H9 (cell line): ENCODE data around the gene SLC6A2. TPM values are rescaled to one million over a fixed set of nuclear protein-coding genes. Genes with fewer than 3 reads are reported as not detected.

ENCODE experiments used
- DNase-seq: peaks from one replicate; pipeline ENCODE4 v3.0.0-alpha.2; 2017
- H2AFZ ChIP-seq: one replicate; pipeline ENCODE4 v1.6.1; 2013; ENCODE audit warnings: mild to moderate bottlenecking, low read length, control low read depth, moderate library complexity
- H2AK5ac ChIP-seq: 2 replicates; pipeline ENCODE4 v1.6.1; 2013; ENCODE audit warnings: low read length, control low read depth, mixed read lengths; ENCODE audit not compliant: insufficient read length
- H2BK120ac ChIP-seq: one replicate; pipeline ENCODE4 v1.6.1; 2013; ENCODE audit warnings: low read depth, mild to moderate bottlenecking, low read length, control low read depth, inconsistent platforms; ENCODE audit not compliant: poor library complexity, severe bottlenecking
- H2BK12ac ChIP-seq: 2 replicates; pipeline ENCODE4 v1.6.1; 2013; ENCODE audit warnings: low read length, control low read depth, mixed read lengths, low read depth; ENCODE audit not compliant: insufficient read length
- H2BK15ac ChIP-seq: 2 replicates; pipeline ENCODE4 v1.6.1; 2013; ENCODE audit warnings: low read depth, low read length, control low read depth
- H2BK20ac ChIP-seq: one replicate; pipeline ENCODE4 v1.6.1; 2013; ENCODE audit warnings: low read depth, mild to moderate bottlenecking, low read length, control low read depth, inconsistent platforms; ENCODE audit not compliant: poor library complexity, severe bottlenecking
- H2BK5ac ChIP-seq: 2 replicates; pipeline ENCODE4 v1.6.1; 2013; ENCODE audit warnings: low read length, control low read depth, mixed read lengths; ENCODE audit not compliant: insufficient read length
- H3K14ac ChIP-seq: 2 replicates; pipeline ENCODE4 v1.6.1; 2013; ENCODE audit warnings: low read length, control low read depth; ENCODE audit not compliant: insufficient read depth
- H3K18ac ChIP-seq: 2 replicates; pipeline ENCODE4 v1.6.1; 2013; ENCODE audit warnings: low read depth, mild to moderate bottlenecking, mixed read lengths, low read length, control low read depth; ENCODE audit not compliant: insufficient read length
- H3K23ac ChIP-seq: 2 replicates; pipeline ENCODE4 v1.6.1; 2013; ENCODE audit warnings: low read length, control low read depth, mixed read lengths, low read depth; ENCODE audit not compliant: insufficient read length
- H3K23me2 ChIP-seq: 2 replicates; pipeline ENCODE4 v1.6.1; 2013; ENCODE audit warnings: low read depth, mild to moderate bottlenecking, mixed read lengths, low read length, control low read depth; ENCODE audit not compliant: insufficient read length, poor library complexity, severe bottlenecking
- H3K27ac ChIP-seq: 2 replicates; pipeline ENCODE4 v1.5.1; 2013; ENCODE audit warnings: low read length, control low read depth, mixed read lengths, low read depth; ENCODE audit not compliant: insufficient read length
- H3K27me3 ChIP-seq: 2 replicates; pipeline ENCODE4 v1.6.1; 2013; ENCODE audit warnings: low read length, control low read depth, inconsistent platforms; ENCODE audit not compliant: insufficient read depth
- H3K4ac ChIP-seq: 2 replicates; pipeline ENCODE4 v1.6.1; 2013; ENCODE audit warnings: low read depth, mild to moderate bottlenecking, control low read depth, inconsistent platforms, low read length, moderate library complexity
- H3K4me1 ChIP-seq: 2 replicates; pipeline ENCODE4 v1.6.1; 2013; ENCODE audit warnings: low read length, control low read depth, inconsistent platforms; ENCODE audit not compliant: insufficient read depth
- H3K4me2 ChIP-seq: 2 replicates; pipeline ENCODE4 v1.6.1; 2013; ENCODE audit warnings: low read length, control low read depth, mixed read lengths; ENCODE audit not compliant: insufficient read length, insufficient read depth
- H3K56ac ChIP-seq: 2 replicates; pipeline ENCODE4 v1.6.1; 2013; ENCODE audit warnings: low read depth, mild to moderate bottlenecking, mixed read lengths, low read length, control low read depth; ENCODE audit not compliant: insufficient read length
- H3K79me1 ChIP-seq: 2 replicates; pipeline ENCODE4 v1.6.1; 2013; ENCODE audit warnings: low read depth, mild to moderate bottlenecking, moderate library complexity, low read length, control low read depth, inconsistent platforms; ENCODE audit not compliant: insufficient read depth, poor library complexity, severe bottlenecking
- H3K79me2 ChIP-seq: 2 replicates; pipeline ENCODE4 v1.6.1; 2013; ENCODE audit warnings: low read length, control low read depth, inconsistent platforms; ENCODE audit not compliant: insufficient read depth
- H3K9ac ChIP-seq: 2 replicates; pipeline ENCODE4 v1.6.1; 2013; ENCODE audit warnings: low read length, control low read depth, mixed read lengths; ENCODE audit not compliant: insufficient read length; ENCODE audit errors: extremely low read depth
- H3K9me3 ChIP-seq: one replicate; pipeline ENCODE4 v1.6.1; 2013; ENCODE audit warnings: low read depth, low read length, inconsistent platforms; ENCODE audit not compliant: control insufficient read depth
- H3T11ph ChIP-seq: one replicate; pipeline ENCODE4 v1.6.1; 2013; ENCODE audit warnings: mild to moderate bottlenecking, low read length, control low read depth, inconsistent platforms
- H4K20me1 ChIP-seq: one replicate; pipeline ENCODE4 v1.6.1; 2013; ENCODE audit not compliant: control insufficient read depth, insufficient read length, insufficient read depth
- H4K5ac ChIP-seq: 2 replicates; pipeline ENCODE4 v1.6.1; 2013; ENCODE audit warnings: low read depth, mild to moderate bottlenecking, mixed read lengths, low read length, control low read depth; ENCODE audit not compliant: insufficient read length
- H4K8ac ChIP-seq: replicated peaks from 2 replicates; pipeline ENCODE4 v1.6.1; 2013; ENCODE audit warnings: low read length, control low read depth, mixed read lengths, low read depth; ENCODE audit not compliant: insufficient read length
- H4K91ac ChIP-seq: 2 replicates; pipeline ENCODE4 v1.6.1; 2013; ENCODE audit warnings: low read depth, mild to moderate bottlenecking, moderate library complexity, mixed read lengths, low read length, control low read depth; ENCODE audit not compliant: insufficient read length
- H3K27ac Mint-ChIP-seq, 3 experiments: 2 replicates in 2 of 3; 3 replicates in 1 of 3; pipeline ENCODE4 v1.8.0; 2020 to 2021; ENCODE audit warnings: mixed read lengths in 3 of 3, mild to moderate bottlenecking in 1 of 3, moderate library complexity in 1 of 3
- H3K27me3 Mint-ChIP-seq: 2 replicates; pipeline ENCODE4 v1.8.0; 2021; ENCODE audit warnings: low read depth, mild to moderate bottlenecking, moderate library complexity, mixed read lengths
- H3K36me3 Mint-ChIP-seq, 3 experiments: 2 replicates in 2 of 3; 3 replicates in 1 of 3; pipeline ENCODE4 v1.8.0; 2020 to 2021; ENCODE audit warnings: low read depth in 3 of 3, mixed read lengths in 3 of 3; ENCODE audit not compliant: insufficient read depth in 1 of 3
- H3K4me1 Mint-ChIP-seq, 2 experiments: 2 replicates each; pipeline ENCODE4 v1.8.0; 2020; ENCODE audit warnings: mixed read lengths in 2 of 2
- H3K4me3 Mint-ChIP-seq, 2 experiments: 2 replicates in 1 of 2; 3 replicates in 1 of 2; pipeline ENCODE4 v1.8.0; 2020 to 2021; ENCODE audit warnings: mild to moderate bottlenecking in 2 of 2, mixed read lengths in 2 of 2, moderate library complexity in 1 of 2
- H3K9me3 Mint-ChIP-seq, 2 experiments: 2 replicates in 1 of 2; 3 replicates in 1 of 2; pipeline ENCODE4 v1.8.0; 2020; ENCODE audit warnings: mild to moderate bottlenecking in 2 of 2, mixed read lengths in 2 of 2, moderate library complexity in 1 of 2
- WGBS: extraction: QIAGEN DNeasy Blood & Tissue Kit; methylation state at CpG from one replicate; pipeline ENCODE4 v1.1.7; 2013; ENCODE audit warnings: missing lambda C conversion rate, low lambda C conversion rate, mixed read lengths; ENCODE audit not compliant: insufficient read length; ENCODE audit errors: extremely low coverage; 5-methylcytosine and 5-hydroxymethylcytosine counted together
- total RNA-seq: library from RNA; stranded (reverse); gene quantifications from 2 replicates; pipeline ENCODE4 v1.2.1, GENCODE V29; 2021
- TF ChIP-seq, protein P1 (sequence below): fragments of 200-600 bp; sonication (generic); conservative IDR thresholded peaks from 3 replicates; pipeline ENCODE4 v1.8.0; 2021; ENCODE audit warnings: antibody characterized with exemption, mild to moderate bottlenecking

SLC6A2 gene
- total RNA-seq, 1 experiment from 2014 or later = 0.24 TPM

DNA sequence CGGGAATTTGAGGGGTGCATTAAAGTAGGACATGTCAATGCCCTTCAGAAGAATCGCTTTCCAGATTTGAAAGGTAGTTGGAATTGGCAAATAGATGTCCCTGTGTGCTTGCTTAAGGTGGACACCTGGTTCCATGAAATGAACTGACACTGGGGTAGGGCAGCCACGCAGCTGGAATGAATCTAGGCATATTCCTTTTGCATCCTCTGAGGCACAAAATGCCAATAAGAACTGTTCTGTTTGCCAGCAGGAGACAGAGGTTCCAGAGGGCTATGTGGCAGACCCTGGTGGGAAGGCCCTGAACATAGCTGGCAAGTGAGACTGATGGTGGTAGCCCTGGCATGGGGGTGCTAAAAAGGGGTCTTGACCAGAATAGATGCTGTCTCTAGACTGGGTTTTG, 61.5 kb downstream of the SLC6A2 start:
- Mint-ChIP-seq H3K9me3 (no peaks in the 10 kb centered on the region), H3K36me3 (no peaks in the 10 kb centered on the region), H3K4me1 (no peaks in the 10 kb centered on the region), H3K4me3 (no peak overlapping the region), H3K27ac (no peak overlapping the region; a peak in 1 of 7 replicates), H3K27me3 (peaks cover 22% of the 10 kb centered on the region)
- Histone ChIP-seq H3K14ac (no peak overlapping the region), H3T11ph (no peak overlapping the region), H2BK20ac (no peak overlapping the region), H4K5ac (no peak overlapping the region), H3K18ac (no peak overlapping the region), H3K79me1 (no peaks in the 10 kb centered on the region), H3K4ac (no peak overlapping the region), H4K91ac (no peak overlapping the region), H3K56ac (no peak overlapping the region), H4K8ac (no peak overlapping the region), H4K20me1 (no peaks in the 10 kb centered on the region), H2BK12ac (no peak overlapping the region), H3K9ac (no peak overlapping the region), H3K9me3 (no peaks in the 10 kb centered on the region), H3K79me2 (no peaks in the 10 kb centered on the region), H2BK120ac (no peak overlapping the region), H3K27ac (no peak overlapping the region), H2AFZ (no peak overlapping the region), H3K23me2 (no peaks in the 10 kb centered on the region), H2BK5ac (no peak overlapping the region), H3K27me3 (no peaks in the 10 kb centered on the region), H2BK15ac (no peak overlapping the region), H2AK5ac (no peak overlapping the region), H3K23ac (no peak overlapping the region), H3K4me1 (no peaks in the 10 kb centered on the region), H3K4me2 (no peak overlapping the region)
- TF ChIP-seq, protein P1, sequence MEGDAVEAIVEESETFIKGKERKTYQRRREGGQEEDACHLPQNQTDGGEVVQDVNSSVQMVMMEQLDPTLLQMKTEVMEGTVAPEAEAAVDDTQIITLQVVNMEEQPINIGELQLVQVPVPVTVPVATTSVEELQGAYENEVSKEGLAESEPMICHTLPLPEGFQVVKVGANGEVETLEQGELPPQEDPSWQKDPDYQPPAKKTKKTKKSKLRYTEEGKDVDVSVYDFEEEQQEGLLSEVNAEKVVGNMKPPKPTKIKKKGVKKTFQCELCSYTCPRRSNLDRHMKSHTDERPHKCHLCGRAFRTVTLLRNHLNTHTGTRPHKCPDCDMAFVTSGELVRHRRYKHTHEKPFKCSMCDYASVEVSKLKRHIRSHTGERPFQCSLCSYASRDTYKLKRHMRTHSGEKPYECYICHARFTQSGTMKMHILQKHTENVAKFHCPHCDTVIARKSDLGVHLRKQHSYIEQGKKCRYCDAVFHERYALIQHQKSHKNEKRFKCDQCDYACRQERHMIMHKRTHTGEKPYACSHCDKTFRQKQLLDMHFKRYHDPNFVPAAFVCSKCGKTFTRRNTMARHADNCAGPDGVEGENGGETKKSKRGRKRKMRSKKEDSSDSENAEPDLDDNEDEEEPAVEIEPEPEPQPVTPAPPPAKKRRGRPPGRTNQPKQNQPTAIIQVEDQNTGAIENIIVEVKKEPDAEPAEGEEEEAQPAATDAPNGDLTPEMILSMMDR = no peak
- WGBS = no CpG with 5 or more reads among the region's 3 CpGs
- no peak for DNase-seq
